PC-9 (cell line): ENCODE results near the gene CHD8. TPM values are rescaled to one million over a fixed set of nuclear protein-coding genes. Genes with fewer than 3 reads are reported as not detected.

Experiments
- BruUV-seq: library from RNA; stranded (reverse); fragments of 400-500 nt; replicated peaks from 2 replicates; lab custom pipeline; 2021; lab: Mats Ljungman, UMichigan
- CTCF ChIA-PET: fragments of 300-600 bp; sonication (Branson Sonifier 250); formaldehyde crosslinking; loops from one replicate; lab custom pipeline; 2022; ENCODE audit warnings: antibody characterized with exemption; lab: Charles Lee
- POLR2A ChIA-PET: fragments of 300-600 bp; sonication (Branson Sonifier 250); formaldehyde crosslinking; loops from one replicate; lab custom pipeline; 2022; ENCODE audit warnings: antibody characterized with exemption; ENCODE audit not compliant: unreplicated experiment; lab: Charles Lee
- DNase-seq, 2 experiments: peaks; one replicate each; pipeline versions ENCODE4 v3.0.0 to v3.0.0-alpha.2; 2015 to 2022; ENCODE audit warnings: mixed read lengths in 1 of 2
- H2AFZ ChIP-seq: fragments of 200-600 bp; sonication (generic); 2 replicates; pipeline ENCODE4 v1.8.1; 2017; ENCODE audit warnings: antibody characterized with exemption
- H3F3A ChIP-seq: fragments of 200-600 bp; sonication (generic); 2 replicates; pipeline ENCODE4 v1.8.1; 2017; ENCODE audit warnings: antibody characterized with exemption, mild to moderate bottlenecking, low read depth; ENCODE audit not compliant: insufficient read depth
- H3K27ac ChIP-seq: fragments of 200-600 bp; sonication (generic); 2 replicates; pipeline ENCODE4 v1.6.1; 2016; ENCODE audit warnings: mixed run types
- H3K27me3 ChIP-seq: fragments of 200-600 bp; sonication (generic); 2 replicates; pipeline ENCODE4 v1.6.1; 2016; ENCODE audit warnings: low read depth, mixed run types; ENCODE audit not compliant: insufficient read depth
- H3K36me3 ChIP-seq: fragments of 200-600 bp; sonication (generic); 2 replicates; pipeline ENCODE4 v1.6.1; 2016; ENCODE audit warnings: low read depth, mixed run types
- H3K4me1 ChIP-seq: fragments of 200-600 bp; sonication (generic); replicated peaks from 2 replicates; pipeline ENCODE4 v1.6.1; 2016; ENCODE audit warnings: mixed run types; ENCODE audit not compliant: insufficient read depth
- H3K4me2 ChIP-seq: fragments of 200-600 bp; sonication (generic); 2 replicates; pipeline ENCODE4 v1.6.1; 2017; ENCODE audit warnings: mixed run types
- H3K4me3 ChIP-seq: fragments of 200-600 bp; sonication (generic); 2 replicates; pipeline ENCODE4 v1.6.1; 2016; ENCODE audit warnings: mixed run types
- H3K79me2 ChIP-seq: fragments of 200-600 bp; sonication (generic); 2 replicates; pipeline ENCODE4 v1.6.1; 2017; ENCODE audit warnings: low read depth, mixed run types
- H3K9me2 ChIP-seq: fragments of 200-600 bp; sonication (generic); 2 replicates; pipeline ENCODE4 v1.8.1; 2017; ENCODE audit warnings: mild to moderate bottlenecking; ENCODE audit not compliant: insufficient read depth
- H3K9me3 ChIP-seq: fragments of 200-600 bp; sonication (generic); 2 replicates; pipeline ENCODE4 v1.8.1; 2016; ENCODE audit warnings: low read depth; ENCODE audit not compliant: insufficient read depth
- H4K20me1 ChIP-seq: fragments of 200-600 bp; sonication (generic); 2 replicates; pipeline ENCODE4 v1.8.1; 2017; ENCODE audit not compliant: insufficient read depth
- EZH2 ChIP-seq: fragments of 200-600 bp; sonication (generic); IDR thresholded peaks from 2 replicates; pipeline ENCODE4 v1.8.0; 2017; ENCODE audit warnings: antibody characterized with exemption, low read depth
- intact Hi-C: fragments of 100-400 bp; cut with micrococcal nuclease; formaldehyde crosslinking; loops from one replicate; pipeline ENCODE4 v1.10.0; 2022; ENCODE audit not compliant: unreplicated experiment
- total RNA-seq: library from RNA; stranded (reverse); gene quantifications from 2 replicates; pipeline ENCODE4 v1.2.3, GENCODE V29; 2021
- TF ChIP-seq, protein P1 (sequence below): fragments of 200-600 bp; sonication (generic); conservative IDR thresholded peaks from 2 replicates; pipeline ENCODE4 v1.6.1; 2017; ENCODE audit warnings: mixed run types, antibody characterized with exemption, mild to moderate bottlenecking, moderate library complexity

CHD8 gene
- total RNA-seq, 1 experiment from 2014 or later = 57.3 TPM

DNA sequence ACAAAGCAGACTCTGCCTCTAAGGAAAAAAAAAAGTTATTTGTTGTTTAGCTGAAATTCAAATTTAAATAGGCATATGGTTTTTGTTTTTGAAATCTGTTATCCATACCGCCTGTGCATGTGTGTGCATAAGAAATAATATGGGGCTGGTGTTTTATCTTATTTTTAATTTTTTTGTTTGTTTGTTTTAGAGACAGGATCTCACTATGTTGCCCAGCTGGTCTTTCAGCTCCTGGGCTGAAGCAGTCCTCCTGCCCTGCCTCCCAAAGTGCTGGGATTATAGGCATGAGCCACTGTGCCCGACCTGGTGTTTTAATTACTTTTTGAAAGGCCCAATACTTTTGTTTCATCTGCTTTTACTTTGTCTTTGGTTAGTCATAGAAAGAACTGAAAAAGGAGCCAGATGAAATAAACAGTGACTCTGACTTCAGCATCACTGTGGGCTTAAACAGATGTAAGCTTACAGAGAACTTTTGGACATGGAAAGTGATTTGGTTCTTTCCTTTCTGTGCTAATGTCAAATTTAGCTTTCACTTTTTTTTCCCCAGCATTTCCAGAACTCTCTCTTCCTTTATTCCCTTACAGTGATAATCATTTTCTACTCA, 109.3 kb downstream of the CHD8 start:
- ChIA-PET POLR2A (no interaction called here), CTCF (interaction anchor here (0.6 kb wide), 1 partner anchor 128 kb away, joined by 20 read pairs; no protein-coding TSS in a partner anchor)
- Histone ChIP-seq H3K27ac (no peak overlapping the region), H3K36me3 (no peaks in the 10 kb centered on the region), H3K9me3 (no peaks in the 10 kb centered on the region), H3K27me3 (no peaks in the 10 kb centered on the region), H3K4me1 (no peaks in the 10 kb centered on the region), H3F3A (peaks cover 4% of the 10 kb centered on the region; the same call in 1 of the 2 replicates), H3K4me2 (no peak overlapping the region), H3K9me2 (no peaks in the 10 kb centered on the region), H2AFZ (no peak overlapping the region), H4K20me1 (no peaks in the 10 kb centered on the region), H3K4me3 (no peak overlapping the region), H3K79me2 (no peaks in the 10 kb centered on the region)
- intact Hi-C loops = no loop called here
- no peak for DNase-seq
- TF ChIP-seq, protein P1, sequence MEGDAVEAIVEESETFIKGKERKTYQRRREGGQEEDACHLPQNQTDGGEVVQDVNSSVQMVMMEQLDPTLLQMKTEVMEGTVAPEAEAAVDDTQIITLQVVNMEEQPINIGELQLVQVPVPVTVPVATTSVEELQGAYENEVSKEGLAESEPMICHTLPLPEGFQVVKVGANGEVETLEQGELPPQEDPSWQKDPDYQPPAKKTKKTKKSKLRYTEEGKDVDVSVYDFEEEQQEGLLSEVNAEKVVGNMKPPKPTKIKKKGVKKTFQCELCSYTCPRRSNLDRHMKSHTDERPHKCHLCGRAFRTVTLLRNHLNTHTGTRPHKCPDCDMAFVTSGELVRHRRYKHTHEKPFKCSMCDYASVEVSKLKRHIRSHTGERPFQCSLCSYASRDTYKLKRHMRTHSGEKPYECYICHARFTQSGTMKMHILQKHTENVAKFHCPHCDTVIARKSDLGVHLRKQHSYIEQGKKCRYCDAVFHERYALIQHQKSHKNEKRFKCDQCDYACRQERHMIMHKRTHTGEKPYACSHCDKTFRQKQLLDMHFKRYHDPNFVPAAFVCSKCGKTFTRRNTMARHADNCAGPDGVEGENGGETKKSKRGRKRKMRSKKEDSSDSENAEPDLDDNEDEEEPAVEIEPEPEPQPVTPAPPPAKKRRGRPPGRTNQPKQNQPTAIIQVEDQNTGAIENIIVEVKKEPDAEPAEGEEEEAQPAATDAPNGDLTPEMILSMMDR = no peak
- no peak for TF ChIP-seq EZH2
- BruUV-seq = no TSS peak

DNA sequence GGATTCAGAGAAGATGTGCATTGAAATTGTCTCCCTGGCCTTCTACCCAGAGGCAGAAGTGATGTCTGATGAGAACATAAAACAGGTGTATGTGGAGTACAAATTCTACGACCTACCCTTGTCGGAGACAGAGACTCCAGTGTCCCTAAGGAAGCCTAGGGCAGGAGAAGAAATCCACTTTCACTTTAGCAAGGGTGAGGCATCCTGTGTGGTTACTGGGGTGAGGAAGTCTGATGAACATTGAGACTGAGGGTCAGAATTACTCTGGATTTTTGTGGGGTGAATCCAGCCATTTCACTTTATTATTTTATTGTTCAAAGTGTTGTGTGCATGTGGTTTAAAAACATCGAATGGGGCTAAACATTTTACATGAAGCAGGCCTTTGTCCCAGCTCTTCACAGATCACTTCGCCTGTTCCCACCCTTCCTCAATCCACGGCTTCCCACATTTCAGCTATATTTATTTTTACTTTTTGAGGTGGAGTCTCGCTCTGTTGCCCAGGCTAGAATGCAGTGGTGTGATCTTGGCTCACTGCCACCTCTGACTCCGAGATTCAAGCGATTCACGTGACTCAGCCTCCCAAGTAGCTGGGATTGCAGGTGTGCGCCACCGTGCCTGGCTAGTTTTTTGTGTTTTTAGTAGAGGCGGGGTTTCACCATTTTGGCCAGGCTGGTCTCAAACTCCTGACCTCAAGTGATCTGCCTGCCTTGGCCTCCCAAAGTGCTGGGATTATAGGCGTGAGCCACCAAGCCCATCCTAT, 112.7 kb downstream of the CHD8 start:
- H3F3A ChIP-seq = no peaks in the 10 kb centered on the region
- ChIA-PET CTCF (no interaction called here), POLR2A (interaction anchor here (0.6 kb wide), 2 partner anchors 60 to 80 kb away, joined by 3 to 6 read pairs; no protein-coding TSS in a partner anchor)
- H3K9me2 ChIP-seq = no peaks in the 10 kb centered on the region
- no peaks in the 10 kb centered on the region for H3K79me2 ChIP-seq
- no peak for TF ChIP-seq EZH2
- TF ChIP-seq, protein P1 = no peak
- H3K4me3 ChIP-seq = no peak overlapping the region
- no TSS peak for BruUV-seq
- intact Hi-C loops = no loop called here
- H2AFZ ChIP-seq = no peak overlapping the region
- no peaks in the 10 kb centered on the region for H3K27me3 ChIP-seq
- H3K27ac ChIP-seq = no peak overlapping the region
- H3K4me2 ChIP-seq = no peak overlapping the region
- no peaks in the 10 kb centered on the region for H3K9me3 ChIP-seq
- no peaks in the 10 kb centered on the region for H3K36me3 ChIP-seq
- no peaks in the 10 kb centered on the region for H4K20me1 ChIP-seq
- H3K4me1 ChIP-seq = no peaks in the 10 kb centered on the region
- DNase-seq = no peak

Other genes with a start within 250 kb of the CHD8 start
- 486 and 550 TPM in 2 replicates for gene HNRNPC, start 186.7 kb downstream of the CHD8 start, total RNA-seq
- 0.75 and 2.1 TPM in 2 replicates for gene RPGRIP1, start 176.0 kb downstream of the CHD8 start, total RNA-seq
- 57.2 and 65.4 TPM in 2 replicates for gene SUPT16H, start 72.1 kb downstream of the CHD8 start, total RNA-seq
- gene RAB2B, start 20.8 kb upstream of the CHD8 start, total RNA-seq = 12.2 and 12.8 TPM in 2 replicates
- 32.9 and 50.6 TPM in 2 replicates for gene TOX4, start 21.1 kb upstream of the CHD8 start, total RNA-seq
- gene METTL3, start 55.2 kb upstream of the CHD8 start, total RNA-seq = 27.9 and 30.7 TPM in 2 replicates
- 10.3 and 10.9 TPM in 2 replicates for gene SALL2, start 70.2 kb upstream of the CHD8 start, total RNA-seq
- not detected in 2 replicates for gene OR10G3, start 124.0 kb upstream of the CHD8 start, total RNA-seq
- not detected in 2 replicates for gene OR10G2, start 178.8 kb upstream of the CHD8 start, total RNA-seq
- not detected in 2 replicates for gene OR4E2, start 197.7 kb upstream of the CHD8 start, total RNA-seq
- not detected in 2 replicates for gene OR4E1, start 217.7 kb upstream of the CHD8 start, total RNA-seq